NT2/D1 (cell line): ENCODE data around the gene SNRPN.

Experiments
- SUZ12 ChIP-seq: IDR thresholded peaks from 2 replicates; pipeline ENCODE4 v1.6.1; 2011; ENCODE audit not compliant: insufficient read length, insufficient read depth; ENCODE audit errors: extremely low read depth
- YY1 ChIP-seq: IDR thresholded peaks from 2 replicates; pipeline ENCODE4 v1.6.1; 2011; ENCODE audit not compliant: insufficient read length, insufficient read depth
- ZNF274 ChIP-seq: IDR thresholded peaks from 2 replicates; pipeline ENCODE4 v1.6.1; 2011; ENCODE audit warnings: mild to moderate bottlenecking, low read depth, low read length

DNA sequence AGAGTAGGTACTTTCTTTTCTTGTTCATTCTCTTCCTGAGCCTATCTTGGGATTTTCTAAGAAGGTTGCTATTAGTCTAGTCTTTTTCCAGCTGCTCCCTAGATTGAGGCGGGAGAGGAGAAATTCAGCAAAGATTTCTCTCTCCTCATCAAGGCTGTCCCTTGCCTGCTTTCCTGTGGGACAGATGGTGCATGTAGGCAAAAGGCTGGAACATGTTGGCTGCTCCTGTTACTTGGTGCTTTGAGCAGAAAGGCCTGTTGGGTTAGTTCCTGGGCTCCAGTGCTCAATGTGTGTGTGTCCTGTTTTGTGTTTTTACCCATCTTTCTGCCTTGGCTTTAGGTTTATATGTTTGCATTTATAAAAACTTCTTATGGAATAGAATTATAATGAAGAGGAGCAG lies 9.1 kb upstream of the SNRPN start:
- no peak for TF ChIP-seq YY1
- TF ChIP-seq ZNF274 = no peak
- no peak for TF ChIP-seq SUZ12
